H9 (cell line): ENCODE data around the gene HNF4A. TPM values are rescaled to one million over a fixed set of nuclear protein-coding genes. Genes with fewer than 3 reads are reported as not detected.

ENCODE experiments used
- DNase-seq: peaks from one replicate; pipeline ENCODE4 v3.0.0-alpha.2; 2017
- H2AFZ ChIP-seq: one replicate; pipeline ENCODE4 v1.6.1; 2013; ENCODE audit warnings: mild to moderate bottlenecking, low read length, control low read depth, moderate library complexity
- H2AK5ac ChIP-seq: 2 replicates; pipeline ENCODE4 v1.6.1; 2013; ENCODE audit warnings: low read length, control low read depth, mixed read lengths; ENCODE audit not compliant: insufficient read length
- H2BK120ac ChIP-seq: one replicate; pipeline ENCODE4 v1.6.1; 2013; ENCODE audit warnings: low read depth, mild to moderate bottlenecking, low read length, control low read depth, inconsistent platforms; ENCODE audit not compliant: poor library complexity, severe bottlenecking
- H2BK12ac ChIP-seq: 2 replicates; pipeline ENCODE4 v1.6.1; 2013; ENCODE audit warnings: low read length, control low read depth, mixed read lengths, low read depth; ENCODE audit not compliant: insufficient read length
- H2BK15ac ChIP-seq: 2 replicates; pipeline ENCODE4 v1.6.1; 2013; ENCODE audit warnings: low read depth, low read length, control low read depth
- H2BK20ac ChIP-seq: one replicate; pipeline ENCODE4 v1.6.1; 2013; ENCODE audit warnings: low read depth, mild to moderate bottlenecking, low read length, control low read depth, inconsistent platforms; ENCODE audit not compliant: poor library complexity, severe bottlenecking
- H2BK5ac ChIP-seq: 2 replicates; pipeline ENCODE4 v1.6.1; 2013; ENCODE audit warnings: low read length, control low read depth, mixed read lengths; ENCODE audit not compliant: insufficient read length
- H3K14ac ChIP-seq: 2 replicates; pipeline ENCODE4 v1.6.1; 2013; ENCODE audit warnings: low read length, control low read depth; ENCODE audit not compliant: insufficient read depth
- H3K18ac ChIP-seq: 2 replicates; pipeline ENCODE4 v1.6.1; 2013; ENCODE audit warnings: low read depth, mild to moderate bottlenecking, mixed read lengths, low read length, control low read depth; ENCODE audit not compliant: insufficient read length
- H3K23ac ChIP-seq: 2 replicates; pipeline ENCODE4 v1.6.1; 2013; ENCODE audit warnings: low read length, control low read depth, mixed read lengths, low read depth; ENCODE audit not compliant: insufficient read length
- H3K23me2 ChIP-seq: 2 replicates; pipeline ENCODE4 v1.6.1; 2013; ENCODE audit warnings: low read depth, mild to moderate bottlenecking, mixed read lengths, low read length, control low read depth; ENCODE audit not compliant: insufficient read length, poor library complexity, severe bottlenecking
- H3K27ac ChIP-seq: 2 replicates; pipeline ENCODE4 v1.5.1; 2013; ENCODE audit warnings: low read length, control low read depth, mixed read lengths, low read depth; ENCODE audit not compliant: insufficient read length
- H3K27me3 ChIP-seq: 2 replicates; pipeline ENCODE4 v1.6.1; 2013; ENCODE audit warnings: low read length, control low read depth, inconsistent platforms; ENCODE audit not compliant: insufficient read depth
- H3K4ac ChIP-seq: 2 replicates; pipeline ENCODE4 v1.6.1; 2013; ENCODE audit warnings: low read depth, mild to moderate bottlenecking, control low read depth, inconsistent platforms, low read length, moderate library complexity
- H3K4me1 ChIP-seq: 2 replicates; pipeline ENCODE4 v1.6.1; 2013; ENCODE audit warnings: low read length, control low read depth, inconsistent platforms; ENCODE audit not compliant: insufficient read depth
- H3K4me2 ChIP-seq: 2 replicates; pipeline ENCODE4 v1.6.1; 2013; ENCODE audit warnings: low read length, control low read depth, mixed read lengths; ENCODE audit not compliant: insufficient read length, insufficient read depth
- H3K56ac ChIP-seq: 2 replicates; pipeline ENCODE4 v1.6.1; 2013; ENCODE audit warnings: low read depth, mild to moderate bottlenecking, mixed read lengths, low read length, control low read depth; ENCODE audit not compliant: insufficient read length
- H3K79me1 ChIP-seq: 2 replicates; pipeline ENCODE4 v1.6.1; 2013; ENCODE audit warnings: low read depth, mild to moderate bottlenecking, moderate library complexity, low read length, control low read depth, inconsistent platforms; ENCODE audit not compliant: insufficient read depth, poor library complexity, severe bottlenecking
- H3K79me2 ChIP-seq: 2 replicates; pipeline ENCODE4 v1.6.1; 2013; ENCODE audit warnings: low read length, control low read depth, inconsistent platforms; ENCODE audit not compliant: insufficient read depth
- H3K9ac ChIP-seq: 2 replicates; pipeline ENCODE4 v1.6.1; 2013; ENCODE audit warnings: low read length, control low read depth, mixed read lengths; ENCODE audit not compliant: insufficient read length; ENCODE audit errors: extremely low read depth
- H3K9me3 ChIP-seq: one replicate; pipeline ENCODE4 v1.6.1; 2013; ENCODE audit warnings: low read depth, low read length, inconsistent platforms; ENCODE audit not compliant: control insufficient read depth
- H3T11ph ChIP-seq: one replicate; pipeline ENCODE4 v1.6.1; 2013; ENCODE audit warnings: mild to moderate bottlenecking, low read length, control low read depth, inconsistent platforms
- H4K20me1 ChIP-seq: one replicate; pipeline ENCODE4 v1.6.1; 2013; ENCODE audit not compliant: control insufficient read depth, insufficient read length, insufficient read depth
- H4K5ac ChIP-seq: 2 replicates; pipeline ENCODE4 v1.6.1; 2013; ENCODE audit warnings: low read depth, mild to moderate bottlenecking, mixed read lengths, low read length, control low read depth; ENCODE audit not compliant: insufficient read length
- H4K8ac ChIP-seq: replicated peaks from 2 replicates; pipeline ENCODE4 v1.6.1; 2013; ENCODE audit warnings: low read length, control low read depth, mixed read lengths, low read depth; ENCODE audit not compliant: insufficient read length
- H4K91ac ChIP-seq: 2 replicates; pipeline ENCODE4 v1.6.1; 2013; ENCODE audit warnings: low read depth, mild to moderate bottlenecking, moderate library complexity, mixed read lengths, low read length, control low read depth; ENCODE audit not compliant: insufficient read length
- H3K27ac Mint-ChIP-seq, 3 experiments: 2 replicates in 2 of 3; 3 replicates in 1 of 3; pipeline ENCODE4 v1.8.0; 2020 to 2021; ENCODE audit warnings: mixed read lengths in 3 of 3, mild to moderate bottlenecking in 1 of 3, moderate library complexity in 1 of 3
- H3K27me3 Mint-ChIP-seq: 2 replicates; pipeline ENCODE4 v1.8.0; 2021; ENCODE audit warnings: low read depth, mild to moderate bottlenecking, moderate library complexity, mixed read lengths
- H3K36me3 Mint-ChIP-seq, 3 experiments: 2 replicates in 2 of 3; 3 replicates in 1 of 3; pipeline ENCODE4 v1.8.0; 2020 to 2021; ENCODE audit warnings: low read depth in 3 of 3, mixed read lengths in 3 of 3; ENCODE audit not compliant: insufficient read depth in 1 of 3
- H3K4me1 Mint-ChIP-seq, 2 experiments: 2 replicates each; pipeline ENCODE4 v1.8.0; 2020; ENCODE audit warnings: mixed read lengths in 2 of 2
- H3K4me3 Mint-ChIP-seq, 2 experiments: 2 replicates in 1 of 2; 3 replicates in 1 of 2; pipeline ENCODE4 v1.8.0; 2020 to 2021; ENCODE audit warnings: mild to moderate bottlenecking in 2 of 2, mixed read lengths in 2 of 2, moderate library complexity in 1 of 2
- H3K9me3 Mint-ChIP-seq, 2 experiments: 2 replicates in 1 of 2; 3 replicates in 1 of 2; pipeline ENCODE4 v1.8.0; 2020; ENCODE audit warnings: mild to moderate bottlenecking in 2 of 2, mixed read lengths in 2 of 2, moderate library complexity in 1 of 2
- CTCF ChIP-seq: fragments of 200-600 bp; sonication (generic); conservative IDR thresholded peaks from 3 replicates; pipeline ENCODE4 v1.8.0; 2021; ENCODE audit warnings: antibody characterized with exemption, mild to moderate bottlenecking
- WGBS: extraction: QIAGEN DNeasy Blood & Tissue Kit; methylation state at CpG from one replicate; pipeline ENCODE4 v1.1.7; 2013; ENCODE audit warnings: missing lambda C conversion rate, low lambda C conversion rate, mixed read lengths; ENCODE audit not compliant: insufficient read length; ENCODE audit errors: extremely low coverage; 5-methylcytosine and 5-hydroxymethylcytosine counted together
- total RNA-seq: library from RNA; stranded (reverse); gene quantifications from 2 replicates; pipeline ENCODE4 v1.2.1, GENCODE V29; 2021

Gene HNF4A
- total RNA-seq, 1 experiment from 2014 or later = not detected

- H3K27ac ChIP-seq = no peak overlapping the region
- no peaks in the 10 kb centered on the region for H3K23me2 ChIP-seq
- H3K27ac Mint-ChIP-seq = no peak overlapping the region
Observed at GRCh38 chr20:44362466-44362940, 7.0 kb downstream of the HNF4A start.

More at GRCh38 chr20:44362466-44362940, 7.0 kb downstream of the HNF4A start:
- Histone ChIP-seq H3K23ac (no peak overlapping the region), H2BK120ac (no peak overlapping the region), H3K4me2 (no peak overlapping the region), H4K8ac (no peak overlapping the region), H3K79me2 (no peaks in the 10 kb centered on the region), H2BK20ac (no peak overlapping the region), H2AK5ac (no peak overlapping the region), H2BK5ac (no peak overlapping the region), H4K91ac (no peak overlapping the region), H3T11ph (no peak overlapping the region), H3K9ac (no peak overlapping the region), H3K9me3 (no peaks in the 10 kb centered on the region), H2BK15ac (no peak overlapping the region), H3K27me3 (no peaks in the 10 kb centered on the region), H3K14ac (no peak overlapping the region), H3K56ac (no peak overlapping the region), H3K79me1 (no peaks in the 10 kb centered on the region), H2BK12ac (no peak overlapping the region), H3K18ac (no peak overlapping the region), H4K5ac (no peak overlapping the region), H4K20me1 (no peaks in the 10 kb centered on the region), H2AFZ (no peak overlapping the region), H3K4ac (no peak overlapping the region), H3K4me1 (no peaks in the 10 kb centered on the region)
- Mint-ChIP-seq H3K4me1 (no peaks in the 10 kb centered on the region), H3K27me3 (peaks cover 2% of the 10 kb centered on the region), H3K36me3 (no peaks in the 10 kb centered on the region), H3K9me3 (no peaks in the 10 kb centered on the region; a peak in 1 of 5 replicates), H3K4me3 (no peak overlapping the region)
- no peak for TF ChIP-seq CTCF
- no peak for DNase-seq
- no CpG with 5 or more reads among the region's 4 CpGs for WGBS
